Ovary (tissue), 9 donors: ENCODE measurements around the gene ELAVL2. TPM values are rescaled to one million over a fixed set of nuclear protein-coding genes. Genes with fewer than 3 reads are reported as not detected.

Experiments used
- DNase-seq, 5 donors: peaks; one replicate each; pipeline ENCODE4 v3.0.0-alpha.2; 2019 to 2020
- H3K27ac ChIP-seq, 2 donors: fragments of 200-600 bp; one replicate each; pipeline versions ENCODE4 v1.5.1 to v1.8.0; 2019 to 2022
- H3K27me3 ChIP-seq: fragments of 200-600 bp; one replicate; pipeline ENCODE4 v1.8.0; 2022
- H3K36me3 ChIP-seq: fragments of 200-600 bp; sonication (generic); one replicate; pipeline ENCODE4 v1.5.1; 2019
- H3K4me1 ChIP-seq: one replicate; pipeline ENCODE4 v1.8.1; 2013; ENCODE audit warnings: mild to moderate bottlenecking, moderate library complexity; ENCODE audit not compliant: insufficient read depth
- H3K4me3 ChIP-seq: fragments of 200-600 bp; sonication (generic); one replicate; pipeline ENCODE4 v1.5.1; 2017
- H3K9me3 ChIP-seq, 2 donors: fragments of 200-600 bp in 1 of 2; sonication (generic) in 1 of 2; one replicate each; pipeline versions ENCODE4 v1.5.1 to v1.8.1; 2013 to 2019; ENCODE audit warnings: mild to moderate bottlenecking in 1 of 2, moderate library complexity in 1 of 2
- EP300 ChIP-seq: sonication (generic); formaldehyde crosslinking; IDR thresholded peaks from one replicate; pipeline ENCODE4 v1.6.1; 2017; ENCODE audit warnings: antibody characterized with exemption
- POLR2A ChIP-seq: fragments of 450-650 bp; IDR thresholded peaks from one replicate; pipeline ENCODE4 v1.6.1; 2017; ENCODE audit warnings: antibody characterized with exemption, mild to moderate bottlenecking, moderate library complexity
- WGBS, 3 donors: extraction: QIAGEN DNeasy Blood & Tissue Kit in 1 of 3; methylation state at CpG; one replicate each; pipeline versions ENCODE4 v1.1.5 to v1.1.7; 2013 to 2017; 5-methylcytosine and 5-hydroxymethylcytosine counted together
- intact Hi-C, 4 donors: fragments of 100-400 bp; cut with DNase I; formaldehyde crosslinking; loops; one replicate each; pipeline versions ENCODE4 v1.11.0 to v1.15.1; 2022 to 2023
- polyA plus RNA-seq, 2 donors: library from polyadenylated mRNA; stranded (reverse); fragments of 200-250 nt in 1 of 2; fragments of 350-450 nt in 1 of 2; fragmentation: Illumina TruSeq in 1 of 2; extraction: RNeasy Lipid Tissue Mini Kit (QIAGEN cat#74804) in 1 of 2; gene quantifications; one replicate each; pipeline ENCODE4 v1.2.3, GENCODE V29; 2013 to 2014
- total RNA-seq, 7 donors: library from RNA; depleted of rRNA in 2 of 7; stranded (reverse); fragments of >200 nt in 2 of 7; fragmentation: NEBNext Ultra II Directional in 3 of 7; extraction: Animal tissue kit (Norgen Biotek cat#: 25700) in 3 of 7; gene quantifications; one replicate each; pipeline versions ENCODE4 v1.1.0 to v1.2.4, GENCODE V29; 2016 to 2023
- TF ChIP-seq, protein P1 (sequence below), 3 donors: fragments of 450-650 bp in 2 of 3; fragments of 200-600 bp in 1 of 3; IDR thresholded peaks; one replicate each; pipeline versions ENCODE4 v1.5.1 to v1.8.0; 2016 to 2022; ENCODE audit warnings: antibody characterized with exemption in 3 of 3, mild to moderate bottlenecking in 1 of 3
- donor health status: DM: no; HTN: no; CAD: no; lungs with moderate emphysema.
- donor health status: DM: no; HTN: no; CAD: no.
- donor health status: Bipolar disorder and iron deficiency.
- donor health status: DM: yes; HTN: yes; CAD: no.
- donor health status: DM: no; HTN: no; CAD: no.
- donor health status: DM: yes; HTN: yes; CAD: no.

Gene ELAVL2
- total and polyA plus RNA-seq, 9 donors = 0.36 to 1.7 (median 0.97) TPM

DNA sequence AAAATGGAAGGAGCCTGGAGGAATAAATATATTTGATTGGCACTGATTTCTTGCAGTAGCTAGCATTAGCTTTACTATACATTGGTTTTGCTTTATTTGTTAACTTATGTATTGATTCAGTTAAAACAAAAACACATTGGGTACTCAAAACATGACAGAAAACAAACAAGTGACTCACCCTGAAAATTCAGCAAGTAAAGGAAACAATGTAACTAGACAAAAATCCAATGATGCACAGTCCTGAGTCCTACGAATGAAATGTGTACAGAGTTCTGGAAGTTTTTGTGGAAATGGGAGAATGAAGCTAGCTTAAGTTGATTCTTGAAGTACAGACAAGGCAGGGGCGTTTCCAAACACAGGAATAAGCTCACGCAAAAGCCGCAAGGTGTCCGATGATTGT, 175.0 kb downstream of the ELAVL2 start:
- no peak overlapping the region for H3K27ac ChIP-seq
- TF ChIP-seq, protein P1, sequence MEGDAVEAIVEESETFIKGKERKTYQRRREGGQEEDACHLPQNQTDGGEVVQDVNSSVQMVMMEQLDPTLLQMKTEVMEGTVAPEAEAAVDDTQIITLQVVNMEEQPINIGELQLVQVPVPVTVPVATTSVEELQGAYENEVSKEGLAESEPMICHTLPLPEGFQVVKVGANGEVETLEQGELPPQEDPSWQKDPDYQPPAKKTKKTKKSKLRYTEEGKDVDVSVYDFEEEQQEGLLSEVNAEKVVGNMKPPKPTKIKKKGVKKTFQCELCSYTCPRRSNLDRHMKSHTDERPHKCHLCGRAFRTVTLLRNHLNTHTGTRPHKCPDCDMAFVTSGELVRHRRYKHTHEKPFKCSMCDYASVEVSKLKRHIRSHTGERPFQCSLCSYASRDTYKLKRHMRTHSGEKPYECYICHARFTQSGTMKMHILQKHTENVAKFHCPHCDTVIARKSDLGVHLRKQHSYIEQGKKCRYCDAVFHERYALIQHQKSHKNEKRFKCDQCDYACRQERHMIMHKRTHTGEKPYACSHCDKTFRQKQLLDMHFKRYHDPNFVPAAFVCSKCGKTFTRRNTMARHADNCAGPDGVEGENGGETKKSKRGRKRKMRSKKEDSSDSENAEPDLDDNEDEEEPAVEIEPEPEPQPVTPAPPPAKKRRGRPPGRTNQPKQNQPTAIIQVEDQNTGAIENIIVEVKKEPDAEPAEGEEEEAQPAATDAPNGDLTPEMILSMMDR (IDR thresholded peaks at IDR 0.05) = no peak
- TF ChIP-seq EP300 = no peak
- TF ChIP-seq POLR2A = no peak
- no peaks in the 10 kb centered on the region for H3K4me1 ChIP-seq
- WGBS, 3 donors = 85 to 97% (median 97%) methylated on average over 5 of the region's 5 CpGs
- H3K36me3 ChIP-seq = no peaks in the 10 kb centered on the region
- no peak overlapping the region for H3K4me3 ChIP-seq
- no peaks in the 10 kb centered on the region for H3K9me3 ChIP-seq
- DNase-seq = no peak
- intact Hi-C loops = no loop called here
- H3K27me3 ChIP-seq = no peaks in the 10 kb centered on the region

DNA sequence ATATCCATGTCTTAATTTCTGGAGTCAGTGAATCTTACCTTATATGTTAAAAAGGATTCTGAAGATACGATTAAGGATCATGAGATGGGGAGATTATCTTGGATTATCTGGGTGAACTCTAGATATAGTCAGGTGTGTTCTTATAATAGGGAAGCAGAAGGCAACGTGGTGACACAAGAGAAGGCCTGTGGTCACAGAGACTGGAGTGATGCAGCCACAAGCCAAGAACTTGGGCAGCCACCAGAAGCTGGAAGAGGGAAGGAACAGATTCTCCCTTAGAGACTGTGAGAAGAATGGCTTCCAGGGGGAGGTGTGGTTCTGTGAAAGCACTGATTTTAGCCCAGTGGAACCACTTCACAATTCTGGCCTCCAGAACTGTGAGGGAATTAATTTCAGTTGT, 177.4 kb downstream of the ELAVL2 start:
- WGBS, 3 donors = 70 to 72% (median 70%) methylated on average over 2 of the region's 2 CpGs
- Histone ChIP-seq H3K9me3 (no peaks in the 10 kb centered on the region), H3K4me1 (no peaks in the 10 kb centered on the region), H3K36me3 (no peaks in the 10 kb centered on the region), H3K27ac (no peak overlapping the region), H3K27me3 (no peaks in the 10 kb centered on the region), H3K4me3 (no peak overlapping the region)
- no peak for DNase-seq
- TF ChIP-seq EP300 (no peak), POLR2A (no peak)
- TF ChIP-seq, protein P1 (IDR thresholded peaks at IDR 0.05) = no peak
- intact Hi-C loops = no loop called here

DNA sequence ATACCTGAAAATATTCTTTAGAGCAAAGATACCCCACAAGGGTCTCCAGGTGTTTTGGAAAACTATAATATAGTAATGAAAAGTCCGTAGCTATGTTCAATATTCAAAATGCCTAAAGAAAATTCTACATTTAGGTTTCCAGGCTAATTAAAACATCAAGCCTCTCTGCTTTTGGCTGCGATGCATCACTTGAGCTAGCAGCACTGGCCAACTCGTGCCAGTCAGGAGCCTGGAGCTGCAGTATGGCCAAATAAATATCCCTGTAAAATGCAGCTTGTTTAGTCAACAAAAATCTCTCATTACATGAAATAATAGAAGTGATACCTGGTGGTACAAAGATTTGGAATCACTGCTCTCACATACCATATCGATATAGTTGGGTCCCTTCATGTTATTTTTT, 181.1 kb downstream of the ELAVL2 start:
- DNase-seq = no peak
- no peaks in the 10 kb centered on the region for H3K36me3 ChIP-seq
- TF ChIP-seq, protein P1 (IDR thresholded peaks at IDR 0.05) = no peak
- no peak for TF ChIP-seq EP300
- no peak for TF ChIP-seq POLR2A
- no peak overlapping the region for H3K27ac ChIP-seq
- H3K9me3 ChIP-seq = no peaks in the 10 kb centered on the region
- WGBS, 3 donors = 89 to 100% (median 92%) methylated on average over 4 of the region's 4 CpGs
- no peaks in the 10 kb centered on the region for H3K4me1 ChIP-seq
- H3K4me3 ChIP-seq = no peak overlapping the region
- no peaks in the 10 kb centered on the region for H3K27me3 ChIP-seq
- intact Hi-C loops = no loop called here

DNA sequence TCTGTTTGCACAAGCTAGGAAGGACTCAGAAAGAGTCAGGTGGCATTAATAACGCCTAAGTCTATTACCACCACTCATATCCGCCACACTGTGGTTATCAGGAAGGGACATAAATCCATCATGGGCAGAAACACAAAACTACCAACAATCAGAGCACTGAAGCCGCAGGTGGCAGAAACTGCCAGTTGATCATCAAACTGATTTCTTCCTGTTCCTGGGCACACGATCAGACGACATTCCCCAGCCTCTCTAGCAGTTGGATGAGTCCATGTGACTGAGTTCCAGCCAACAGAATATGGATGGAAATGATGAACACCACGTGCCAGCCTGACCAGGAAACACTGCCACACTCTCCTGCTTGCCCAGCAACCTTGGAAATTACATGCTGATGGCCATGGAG, 181.7 kb downstream of the ELAVL2 start:
- intact Hi-C loops = no loop called here
- no peaks in the 10 kb centered on the region for H3K4me1 ChIP-seq
- no peaks in the 10 kb centered on the region for H3K9me3 ChIP-seq
- no peaks in the 10 kb centered on the region for H3K27me3 ChIP-seq
- no peak for DNase-seq
- 80 to 83% (median 81%) methylated on average over 6 of the region's 6 CpGs for WGBS, 3 donors
- H3K36me3 ChIP-seq = no peaks in the 10 kb centered on the region
- no peak overlapping the region for H3K4me3 ChIP-seq
- TF ChIP-seq EP300 = no peak
- TF ChIP-seq, protein P1 (IDR thresholded peaks at IDR 0.05) = no peak
- TF ChIP-seq POLR2A = no peak
- H3K27ac ChIP-seq = no peak overlapping the region
